DMS 273 (cell line): Measurements from ENCODE around the gene ABHD4.
A peak's percentile ranks its signal among the peaks of the same experiment; 100 is the strongest.
"Not testable (repeated sequence)": the region's sequence is repeated elsewhere in the genome, so short reads cannot be mapped to it uniquely, and the experiment has no call there.

Experiments
- DNase-seq: peaks from one replicate; lab custom pipeline; 2025; ENCODE audit not compliant: unreplicated experiment; lab: John Stamatoyannopoulos, UW

Gene ABHD4

GRCh38 chr14:22588526-22589095 lies 9.5 kb upstream of the ABHD4 start:
- no peak for DNase-seq

- DNase-seq = peak; percentile 99
Observed at GRCh38 chr14:22589096-22589839, 8.8 kb upstream of the ABHD4 start, which contains the start of gene DAD1. Gene DAD1 (minus strand): TSS chr14:22589224. CDS start chr14:22589157, 67 bp downstream.

- no peak for DNase-seq
Observed at GRCh38 chr14:22593189-22593588, 4.9 kb upstream of the ABHD4 start.

DNA sequence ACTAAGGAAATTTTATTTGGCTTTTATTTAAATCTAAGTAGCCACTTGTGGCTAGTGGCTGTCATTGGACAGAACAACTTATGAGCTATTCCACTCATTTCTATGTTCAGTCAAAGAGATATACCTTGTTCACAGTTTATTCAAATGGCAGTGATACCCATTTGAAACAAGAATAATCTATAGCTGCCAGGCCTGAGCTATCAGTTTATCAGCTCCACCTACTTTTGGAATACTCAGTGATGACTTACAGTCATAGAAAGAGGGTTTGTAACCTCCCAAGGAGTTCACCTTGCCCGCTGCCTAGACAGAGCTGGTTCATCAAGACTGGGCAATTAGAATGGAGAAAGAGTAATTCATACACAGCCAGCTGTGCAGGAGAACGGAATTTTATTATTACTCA lies 4.5 kb upstream of the ABHD4 start:
- DNase-seq = no peak

GRCh38 chr14:22594156-22594716 lies 3.9 kb upstream of the ABHD4 start:
- no peak for DNase-seq

GRCh38 chr14:22596354-22596879 lies 1.7 kb upstream of the ABHD4 start:
- DNase-seq = no peak

DNA sequence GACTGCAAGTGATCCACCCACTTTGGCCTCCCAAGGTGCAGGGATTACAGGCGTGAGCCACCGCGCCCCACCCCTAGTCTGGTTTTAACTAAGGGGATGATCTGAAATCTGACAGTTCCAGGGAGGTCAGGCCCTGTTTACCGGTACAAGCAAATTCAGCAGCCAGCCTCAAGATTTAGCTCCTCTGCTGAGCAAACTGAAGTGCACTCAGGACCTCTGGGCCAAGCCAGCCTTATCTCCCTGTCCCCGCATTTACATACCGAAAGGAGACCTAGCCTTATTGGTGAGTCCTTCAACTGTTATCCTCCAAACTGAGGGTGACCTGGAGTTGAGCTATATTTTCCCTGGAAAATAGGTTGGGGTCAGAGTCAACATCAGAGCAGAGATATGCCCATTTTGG lies 835 bp upstream of the ABHD4 start:
- DNase-seq = no peak

DNA sequence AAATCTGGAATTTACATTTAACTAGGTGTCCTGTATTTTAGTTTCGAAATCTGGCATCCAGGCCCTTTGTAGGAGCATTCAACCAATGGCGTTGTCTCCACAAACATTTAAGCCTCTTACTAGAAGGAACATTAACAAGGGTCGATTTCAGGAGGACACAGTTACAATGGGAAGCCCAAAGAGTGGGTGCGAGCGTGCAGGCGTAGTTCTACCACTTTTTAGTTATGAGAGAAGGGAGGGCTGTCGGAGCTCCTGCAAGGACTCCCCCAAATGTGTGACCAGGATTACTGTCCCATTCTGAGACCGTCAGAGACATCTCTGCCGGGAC lies 365 bp upstream of the ABHD4 start:
- DNase-seq = no peak

DNA sequence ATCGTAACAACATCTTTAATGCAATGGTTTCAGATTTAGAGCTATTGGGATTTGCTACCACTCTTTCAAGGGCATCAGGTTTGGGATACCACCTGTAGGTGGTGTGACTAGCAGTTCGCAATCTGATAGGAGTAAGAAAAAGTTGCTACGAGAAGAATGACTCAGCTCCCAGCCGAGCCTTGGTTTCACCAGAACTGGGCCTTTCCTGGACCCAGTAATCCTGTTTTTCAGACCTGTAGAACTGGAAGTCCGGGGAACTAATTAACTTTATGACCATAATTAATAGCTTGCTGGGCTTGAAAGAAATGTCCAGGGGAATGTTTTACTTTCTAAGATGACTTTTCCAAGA lies 770 bp downstream of the ABHD4 start:
- DNase-seq = peak; percentile 73

- no peak for DNase-seq
Observed at GRCh38 chr14:22599349-22599748, 1.2 kb downstream of the ABHD4 start.

- no peak for DNase-seq
Observed at GRCh38 chr14:22600027-22600426, 1.9 kb downstream of the ABHD4 start.

- no peak for DNase-seq
Observed at GRCh38 chr14:22601456-22601855, 3.4 kb downstream of the ABHD4 start.

DNA sequence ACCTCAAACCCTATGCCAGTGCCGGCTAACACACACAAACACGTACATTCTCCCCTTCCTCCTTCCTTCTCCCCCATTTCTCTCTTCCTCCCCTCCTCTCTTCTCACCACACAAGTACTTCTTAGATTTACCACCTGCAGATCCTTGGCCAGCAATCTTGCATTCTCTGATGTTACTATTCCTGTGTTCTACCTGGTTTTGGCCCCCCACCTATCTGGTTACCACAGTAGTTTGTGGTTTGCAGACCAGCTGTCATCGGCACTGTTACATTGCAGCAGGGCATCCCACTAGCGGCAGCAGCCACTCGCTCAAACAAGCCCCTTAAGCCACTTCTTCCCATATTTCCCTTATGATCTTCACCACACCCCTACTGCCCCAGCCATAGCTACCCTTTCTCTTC lies 3.9 kb downstream of the ABHD4 start:
- no peak for DNase-seq

DNA sequence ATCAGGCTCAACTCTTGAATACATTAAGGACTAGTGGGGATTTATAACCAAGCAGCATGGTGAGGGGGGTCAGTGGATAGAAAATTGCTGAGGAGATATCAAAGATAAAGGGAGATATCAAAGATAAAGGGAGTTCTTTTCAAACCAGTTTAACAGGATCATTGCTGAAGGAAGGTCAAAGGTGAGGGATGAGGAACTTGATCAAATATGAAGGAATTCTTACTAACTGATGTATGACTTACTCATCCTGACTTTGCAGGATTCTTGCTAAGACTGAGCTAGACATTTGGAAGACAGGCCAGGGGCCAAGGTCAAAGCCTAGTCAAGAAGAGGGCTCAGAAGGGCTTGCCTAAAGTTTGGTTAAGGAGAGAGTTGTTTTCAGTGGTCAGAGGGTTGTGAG lies 4.8 kb downstream of the ABHD4 start:
- no peak for DNase-seq

- DNase-seq = no peak
Observed at GRCh38 chr14:22606380-22606779, 8.3 kb downstream of the ABHD4 start.

DNA sequence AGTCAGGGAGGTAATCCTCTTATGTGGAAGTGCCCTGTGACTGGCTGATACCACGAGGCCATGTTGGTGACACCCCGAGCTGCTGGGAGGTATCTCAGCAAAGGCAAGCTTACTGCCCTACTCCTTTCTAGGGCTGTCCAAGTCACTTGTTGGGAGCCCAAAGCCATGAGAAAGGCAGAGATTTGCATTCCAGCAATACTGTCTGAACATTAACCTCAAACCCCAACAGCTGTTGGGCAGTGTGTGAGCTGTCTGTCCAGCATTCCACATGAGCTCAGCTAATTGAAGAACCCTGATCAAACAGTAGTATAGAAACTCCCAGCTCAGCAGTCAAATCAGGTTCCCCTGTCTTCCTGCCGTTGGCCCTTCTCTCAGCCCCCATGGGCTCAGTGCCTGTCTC lies 9.2 kb downstream of the ABHD4 start:
- DNase-seq = no peak

DNA sequence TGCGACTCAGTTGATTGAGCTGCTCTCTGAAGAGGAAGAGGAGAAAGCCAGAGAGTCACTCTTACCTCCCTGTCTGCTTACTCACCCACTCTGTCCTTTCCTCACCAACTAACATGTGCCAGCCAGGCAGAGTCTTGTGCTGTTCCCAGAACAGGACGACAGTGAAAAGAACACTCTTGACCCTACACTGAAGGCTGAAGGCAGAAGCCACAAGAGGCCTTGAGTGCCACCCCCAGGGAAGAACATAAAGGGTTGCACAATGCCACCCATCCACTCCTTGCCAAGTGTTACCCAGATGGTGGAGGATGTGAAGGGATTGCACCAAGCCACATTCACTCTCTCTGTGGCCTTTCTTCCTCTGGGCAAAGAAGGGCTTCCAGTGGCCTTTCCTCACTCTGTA lies 12.8 kb downstream of the ABHD4 start:
- no peak for DNase-seq

GRCh38 chr14:22613106-22613695 lies 15.1 kb downstream of the ABHD4 start:
- DNase-seq = peak; percentile 23

GRCh38 chr14:22613736-22614239 lies 15.7 kb downstream of the ABHD4 start:
- no peak for DNase-seq

GRCh38 chr14:22614240-22614799 lies 16.2 kb downstream of the ABHD4 start:
- peak; percentile 11 for DNase-seq

GRCh38 chr14:22615765-22616164 lies 17.7 kb downstream of the ABHD4 start:
- not testable (repeated sequence) for DNase-seq

DNA sequence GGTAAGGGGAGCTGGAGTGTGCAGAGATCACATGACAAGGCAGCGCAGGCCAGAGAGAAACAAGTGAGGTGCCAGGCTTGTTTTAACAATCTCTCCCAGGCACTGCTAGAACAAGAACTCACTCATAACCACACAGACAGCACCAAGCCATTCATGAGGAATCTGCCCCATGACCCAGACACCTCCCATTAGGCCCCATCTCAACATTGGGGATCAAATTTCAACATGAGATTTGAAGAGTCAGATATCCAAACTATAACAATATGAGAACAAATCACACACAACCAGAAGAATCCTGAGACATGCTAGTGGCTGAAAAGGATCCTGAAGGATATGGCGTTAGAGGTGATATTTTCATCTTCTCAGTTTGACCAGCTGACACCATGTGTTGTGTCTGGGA lies 24.2 kb downstream of the ABHD4 start:
- no peak for DNase-seq
